Keratinocyte (primary cell): Measurements from ENCODE around the gene CAPNS1. TPM values are rescaled to one million over a fixed set of nuclear protein-coding genes. Genes with fewer than 3 reads are reported as not detected.

ENCODE experiments used
- DNase-seq: peaks from one replicate; pipeline ENCODE4 v3.0.0-alpha.2; 2011; ENCODE audit warnings: low read depth, missing footprints, low spot score
- FAIRE-seq: peaks from 2 replicates; lab custom pipeline; 2011; peaks lifted over from hg19 to GRCh38; lab: Jason Lieb, UNC
- H2AFZ ChIP-seq: 2 replicates; pipeline ENCODE4 v1.6.0; 2012; ENCODE audit warnings: low read length, control low read depth, inconsistent platforms; ENCODE audit not compliant: control insufficient read depth
- H3K27ac ChIP-seq: 2 replicates; pipeline ENCODE4 v1.5.1; 2011; ENCODE audit warnings: low read length; ENCODE audit not compliant: control insufficient read depth, insufficient read depth
- H3K27me3 ChIP-seq: 3 replicates; pipeline ENCODE4 v1.6.0; 2011; ENCODE audit warnings: low read length; ENCODE audit not compliant: control insufficient read depth, insufficient read depth; ENCODE audit errors: extremely low read depth
- H3K36me3 ChIP-seq, 2 experiments: 2 replicates in 1 of 2; 3 replicates in 1 of 2; pipeline ENCODE4 v1.5.1; 2011; ENCODE audit warnings: low read length in 2 of 2, mild to moderate bottlenecking in 1 of 2; ENCODE audit not compliant: control insufficient read depth in 2 of 2, insufficient read depth in 2 of 2; ENCODE audit errors: extremely low read depth in 1 of 2
- H3K4me1 ChIP-seq: 3 replicates; pipeline ENCODE4 v1.5.1; 2011; ENCODE audit warnings: low read length; ENCODE audit not compliant: control insufficient read depth, insufficient read depth; ENCODE audit errors: extremely low read depth
- H3K4me2 ChIP-seq: 3 replicates; pipeline ENCODE4 v1.6.0; 2011; ENCODE audit warnings: low read depth, low read length; ENCODE audit not compliant: control insufficient read depth, insufficient read depth; ENCODE audit errors: extremely low read depth
- H3K4me3 ChIP-seq, 3 experiments: fragments of 200-600 bp in 1 of 3; sonication (generic) in 1 of 3; 2 replicates in 2 of 3; 3 replicates in 1 of 3; pipeline ENCODE4 v1.5.1; 2011 to 2016; ENCODE audit warnings: low read length in 3 of 3, mild to moderate bottlenecking in 3 of 3, control low read depth in 2 of 3, inconsistent platforms in 1 of 3, low read depth in 1 of 3, mixed read lengths in 1 of 3, mixed run types in 1 of 3, moderate library complexity in 1 of 3; ENCODE audit not compliant: control insufficient read depth in 2 of 3, insufficient read depth in 2 of 3; ENCODE audit errors: extremely low read depth in 1 of 3
- H3K79me2 ChIP-seq: 2 replicates; pipeline ENCODE4 v1.6.0; 2012; ENCODE audit warnings: low read length; ENCODE audit not compliant: control insufficient read depth, insufficient read depth
- H3K9ac ChIP-seq: 3 replicates; pipeline ENCODE4 v1.6.0; 2011; ENCODE audit warnings: low read length; ENCODE audit not compliant: control insufficient read depth, insufficient read depth; ENCODE audit errors: extremely low read depth
- H3K9me1 ChIP-seq: 3 replicates; pipeline ENCODE4 v1.6.0; 2011; ENCODE audit warnings: low read length; ENCODE audit not compliant: control insufficient read depth, insufficient read depth; ENCODE audit errors: extremely low read depth
- H3K9me3 ChIP-seq: 2 replicates; pipeline ENCODE4 v1.5.1; 2012; ENCODE audit warnings: low read depth, low read length; ENCODE audit not compliant: control insufficient read depth
- H4K20me1 ChIP-seq: 3 replicates; pipeline ENCODE4 v1.6.0; 2011; ENCODE audit warnings: low read length; ENCODE audit not compliant: control insufficient read depth, insufficient read depth; ENCODE audit errors: extremely low read depth
- CTCF ChIP-seq, 3 experiments: IDR thresholded peaks in 1 of 3; conservative IDR thresholded peaks in 1 of 3; optimal IDR thresholded peaks in 1 of 3; 2 replicates in 2 of 3; 3 replicates in 1 of 3; pipeline versions ENCODE3 to v1.5.1; 2011; ENCODE audit warnings: low read length in 3 of 3, mild to moderate bottlenecking in 3 of 3, moderate library complexity in 2 of 3, control low read depth in 1 of 3, inconsistent platforms in 1 of 3; ENCODE audit not compliant: insufficient read depth in 2 of 3; ENCODE audit errors: extremely low read depth in 1 of 3
- EZH2 ChIP-seq: IDR thresholded peaks from one replicate; pipeline ENCODE4 v1.6.1; 2012; ENCODE audit warnings: inconsistent platforms, mild to moderate bottlenecking, low read length, moderate library complexity
- dilution Hi-C: fragments of 300-500 bp; cut with MboI; formaldehyde crosslinking; loops from one replicate; pipeline ENCODE4 v1.7.0; 2020; ENCODE audit warnings: low sequenced_read_pairs; ENCODE audit not compliant: extremely low pct_ligation_motif_present
- polyA plus RNA-seq, 5 experiments: library from polyadenylated mRNA; depleted of rRNA in 3 of 5; stranded (reverse) in 3 of 5; stranded (forward) in 1 of 5; unstranded in 1 of 5; fragments of >200 nt; gene quantifications; 1 replicate in 1 of 5; 2 replicates in 3 of 5; 3 replicates in 1 of 5; pipeline versions ENCODE4 v1.2.1 to v1.2.3, GENCODE V29; 2011 to 2012; ENCODE audit warnings: missing spikeins in 2 of 5, low read depth in 1 of 5, low replicate concordance in 1 of 5

CAPNS1 gene
- polyA plus RNA-seq, 1 donor (not counting 4 experiments of a cell fraction or from before 2014, with no cell fraction given), result 884 TPM

GRCh38 chr19:36163813-36164212, 23.9 kb downstream of the CAPNS1 start:
- Histone ChIP-seq H3K36me3 (peaks cover 6 to 10% of the 10 kb centered on the region in 2 experiments), H3K9me3 (no peaks in the 10 kb centered on the region), H3K4me3 (no peak overlapping the region), H3K4me1 (peaks cover 6% of the 10 kb centered on the region), H2AFZ (no peak overlapping the region), H3K27me3 (no peaks in the 10 kb centered on the region), H3K4me2 (no peak overlapping the region), H4K20me1 (no peaks in the 10 kb centered on the region), H3K9ac (no peak overlapping the region), H3K9me1 (no peaks in the 10 kb centered on the region), H3K27ac (no peak overlapping the region), H3K79me2 (no peaks in the 10 kb centered on the region)
- TF ChIP-seq EZH2, result no peak
- no peak for TF ChIP-seq CTCF (optimal IDR thresholded peaks at IDR 0.05 in 1 of 3, IDR thresholded peaks at IDR 0.05 in 1 of 3, conservative IDR thresholded peaks at IDR 0.05 in 1 of 3; ENCODE audit: extremely low read depth in 1 of 3, insufficient read depth in 2 of 3, low read length in 3 of 3)
- dilution Hi-C loops, result no loop called here
- FAIRE-seq, result no peak
- no peak for DNase-seq

GRCh38 chr19:36169084-36169760, 29.4 kb downstream of the CAPNS1 start:
- FAIRE-seq (no peak), DNase-seq (no peak)
- H3K36me3 ChIP-seq, result peaks cover 0 to 4% of the 10 kb centered on the region in 2 experiments
- no peaks in the 10 kb centered on the region for H3K79me2 ChIP-seq
- no peaks in the 10 kb centered on the region for H3K4me1 ChIP-seq
- no peaks in the 10 kb centered on the region for H3K9me1 ChIP-seq
- H4K20me1 ChIP-seq, result no peaks in the 10 kb centered on the region
- dilution Hi-C loops, result no loop called here
- H3K4me3 ChIP-seq, result no peak overlapping the region
- TF ChIP-seq EZH2 (no peak), CTCF (optimal IDR thresholded peaks at IDR 0.05 in 1 of 3, IDR thresholded peaks at IDR 0.05 in 1 of 3, conservative IDR thresholded peaks at IDR 0.05 in 1 of 3; ENCODE audit: extremely low read depth in 1 of 3, insufficient read depth in 2 of 3, low read length in 3 of 3) (no peak)
- H3K27me3 ChIP-seq, result no peaks in the 10 kb centered on the region
- no peak overlapping the region for H3K4me2 ChIP-seq
- no peak overlapping the region for H2AFZ ChIP-seq
- no peaks in the 10 kb centered on the region for H3K9me3 ChIP-seq
- no peak overlapping the region for H3K27ac ChIP-seq
- no peak overlapping the region for H3K9ac ChIP-seq
